Measurements from ENCODE around the gene HIKESHI. TPM values are rescaled to one million over a fixed set of nuclear protein-coding genes. Genes with fewer than 3 reads are reported as not detected.

The HIKESHI gene
- total RNA-seq, 1 experiment from 2014 or later: 38.2 TPM

DNA sequence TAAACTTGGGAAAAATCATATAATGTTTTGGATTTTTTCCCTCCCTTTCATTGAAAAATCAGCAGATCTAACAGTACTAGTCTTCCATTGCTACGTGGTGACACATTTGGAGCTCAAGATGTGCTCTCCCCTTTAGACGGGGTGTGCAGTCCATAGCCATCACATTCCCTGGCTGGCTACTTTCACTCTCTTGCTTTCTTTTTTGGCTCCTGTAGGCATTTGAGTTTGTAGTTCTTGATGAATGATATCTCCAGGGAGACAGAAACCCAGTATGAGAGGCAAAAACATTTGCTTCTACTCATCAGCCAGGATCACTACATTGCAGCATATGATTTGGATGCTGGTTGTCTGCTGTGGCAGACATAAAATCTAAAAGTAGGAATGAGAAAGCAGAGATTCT is 84.7 kb downstream of the HIKESHI start (continued):
- TF ChIP-seq, protein P1, sequence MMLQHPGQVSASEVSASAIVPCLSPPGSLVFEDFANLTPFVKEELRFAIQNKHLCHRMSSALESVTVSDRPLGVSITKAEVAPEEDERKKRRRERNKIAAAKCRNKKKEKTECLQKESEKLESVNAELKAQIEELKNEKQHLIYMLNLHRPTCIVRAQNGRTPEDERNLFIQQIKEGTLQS (IDR thresholded peaks at IDR 0.05): no peak
- TF ChIP-seq SRF (IDR thresholded peaks at IDR 0.05; ENCODE audit: low read depth): no peak
- TF ChIP-seq, protein P2, sequence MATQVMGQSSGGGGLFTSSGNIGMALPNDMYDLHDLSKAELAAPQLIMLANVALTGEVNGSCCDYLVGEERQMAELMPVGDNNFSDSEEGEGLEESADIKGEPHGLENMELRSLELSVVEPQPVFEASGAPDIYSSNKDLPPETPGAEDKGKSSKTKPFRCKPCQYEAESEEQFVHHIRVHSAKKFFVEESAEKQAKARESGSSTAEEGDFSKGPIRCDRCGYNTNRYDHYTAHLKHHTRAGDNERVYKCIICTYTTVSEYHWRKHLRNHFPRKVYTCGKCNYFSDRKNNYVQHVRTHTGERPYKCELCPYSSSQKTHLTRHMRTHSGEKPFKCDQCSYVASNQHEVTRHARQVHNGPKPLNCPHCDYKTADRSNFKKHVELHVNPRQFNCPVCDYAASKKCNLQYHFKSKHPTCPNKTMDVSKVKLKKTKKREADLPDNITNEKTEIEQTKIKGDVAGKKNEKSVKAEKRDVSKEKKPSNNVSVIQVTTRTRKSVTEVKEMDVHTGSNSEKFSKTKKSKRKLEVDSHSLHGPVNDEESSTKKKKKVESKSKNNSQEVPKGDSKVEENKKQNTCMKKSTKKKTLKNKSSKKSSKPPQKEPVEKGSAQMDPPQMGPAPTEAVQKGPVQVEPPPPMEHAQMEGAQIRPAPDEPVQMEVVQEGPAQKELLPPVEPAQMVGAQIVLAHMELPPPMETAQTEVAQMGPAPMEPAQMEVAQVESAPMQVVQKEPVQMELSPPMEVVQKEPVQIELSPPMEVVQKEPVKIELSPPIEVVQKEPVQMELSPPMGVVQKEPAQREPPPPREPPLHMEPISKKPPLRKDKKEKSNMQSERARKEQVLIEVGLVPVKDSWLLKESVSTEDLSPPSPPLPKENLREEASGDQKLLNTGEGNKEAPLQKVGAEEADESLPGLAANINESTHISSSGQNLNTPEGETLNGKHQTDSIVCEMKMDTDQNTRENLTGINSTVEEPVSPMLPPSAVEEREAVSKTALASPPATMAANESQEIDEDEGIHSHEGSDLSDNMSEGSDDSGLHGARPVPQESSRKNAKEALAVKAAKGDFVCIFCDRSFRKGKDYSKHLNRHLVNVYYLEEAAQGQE (IDR thresholded peaks at IDR 0.05; ENCODE audit: low read depth): no peak
- no peak for TF ChIP-seq POLR2AphosphoS5 (IDR thresholded peaks at IDR 0.05; ENCODE audit: low read depth, low read length)

DNA sequence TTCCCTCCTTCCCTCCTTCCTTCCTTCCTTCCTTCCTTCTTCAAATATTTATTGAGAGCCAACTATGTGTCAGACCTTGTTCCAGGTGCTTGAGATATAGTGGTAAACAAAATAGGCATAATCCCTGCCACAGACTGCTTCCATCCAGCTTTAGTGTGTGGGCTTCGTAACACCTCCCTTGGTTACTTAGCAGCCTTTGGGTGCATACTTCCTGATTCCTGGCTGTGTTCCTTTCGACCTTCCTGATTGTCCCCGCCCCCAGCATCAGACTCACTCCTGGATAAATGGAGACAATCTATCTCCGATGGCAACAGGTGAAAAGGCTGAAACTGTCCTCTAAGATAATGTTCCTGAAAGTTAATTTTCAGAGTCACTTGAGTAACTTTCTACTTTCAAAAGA is 86.2 kb downstream of the HIKESHI start:
- H3K4me3 ChIP-seq (replicated peaks in 1 of 2; ENCODE audit: low read depth in 1 of 2, low read length in 2 of 2): no peak overlapping the region
- RAD21 ChIA-PET (ENCODE audit: low non-redundant PET in 1 of 2, low total read pairs in 2 of 2, uncharacterized antibody in 2 of 2, unreplicated experiment in 2 of 2): no interaction called here
- no peak for DNase-seq (ENCODE audit: low read depth, low spot score)
- no peaks in the 10 kb centered on the region for H3K36me3 ChIP-seq (ENCODE audit: control insufficient read depth in 1 of 2, insufficient read depth in 2 of 2, low read length in 2 of 2)
- peaks cover 0 to 4% of the 10 kb centered on the region in 2 experiments; a peak in 2 of 4 replicates for H3K4me1 ChIP-seq (ENCODE audit: control insufficient read depth in 1 of 2, insufficient read depth in 2 of 2, low read length in 2 of 2)
- H3K27ac ChIP-seq (ENCODE audit: low read depth, low read length): no peak overlapping the region
- CTCF ChIA-PET: no interaction called here
- POLR2A ChIA-PET: no interaction called here
- intact Hi-C loops (cut with micrococcal nuclease): no loop called here
- no peaks in the 10 kb centered on the region for H3K27me3 ChIP-seq (ENCODE audit: insufficient read depth, low read length)
- H3K4me2 ChIP-seq (ENCODE audit: low read length): no peak overlapping the region
- H3K9me3 ChIP-seq (ENCODE audit: control insufficient read depth in 1 of 2, insufficient read depth in 1 of 2, low read depth in 1 of 2, low read length in 2 of 2): no peaks in the 10 kb centered on the region
- TF ChIP-seq SRF (IDR thresholded peaks at IDR 0.05; ENCODE audit: low read depth) (no peak), ELF1 (IDR thresholded peaks at IDR 0.05; ENCODE audit: borderline replicate concordance, low read depth) (0 out of 2 replicates have a peak, but pooled peaks have one; percentile 18)
- H3K9ac ChIP-seq (ENCODE audit: low read length): no peak overlapping the region
- no peaks in the 10 kb centered on the region for H3K79me2 ChIP-seq (ENCODE audit: insufficient read depth, low read length)
- H4K20me1 ChIP-seq (ENCODE audit: insufficient read depth): no peaks in the 10 kb centered on the region
- no TSS peak for BruUV-seq (replicated peaks)
- H3K9me2 ChIP-seq (ENCODE audit: insufficient read depth): no peaks in the 10 kb centered on the region; the same call in 1 of the 2 replicates
- ATAC-seq: peak; percentile 52; the same call in 1 of the 2 replicates
- H2AFZ ChIP-seq (ENCODE audit: low read depth, low read length, poor library complexity, severe bottlenecking): no peak overlapping the region
